HG02884 (cell line): ENCODE measurements around the gene NLGN2.
"Not testable (repeated sequence)": the region's sequence is repeated elsewhere in the genome, so short reads cannot be mapped to it uniquely, and the experiment has no call there.

ENCODE experiments used
- ATAC-seq: cut with Tn5 transposase; IDR thresholded peaks from one replicate; pipeline ENCODE4 v1.9.1; 2021; ENCODE audit warnings: mild to moderate bottlenecking, moderate library complexity; ENCODE audit not compliant: unreplicated experiment

The NLGN2 gene

GRCh38 chr17:7407485-7408251 is at the start of gene NLGN2:
TSS of gene NLGN2 (plus strand) at chr17:7407845. CDS start at chr17:7408256, 411 bp downstream.
- ATAC-seq, result no peak

DNA sequence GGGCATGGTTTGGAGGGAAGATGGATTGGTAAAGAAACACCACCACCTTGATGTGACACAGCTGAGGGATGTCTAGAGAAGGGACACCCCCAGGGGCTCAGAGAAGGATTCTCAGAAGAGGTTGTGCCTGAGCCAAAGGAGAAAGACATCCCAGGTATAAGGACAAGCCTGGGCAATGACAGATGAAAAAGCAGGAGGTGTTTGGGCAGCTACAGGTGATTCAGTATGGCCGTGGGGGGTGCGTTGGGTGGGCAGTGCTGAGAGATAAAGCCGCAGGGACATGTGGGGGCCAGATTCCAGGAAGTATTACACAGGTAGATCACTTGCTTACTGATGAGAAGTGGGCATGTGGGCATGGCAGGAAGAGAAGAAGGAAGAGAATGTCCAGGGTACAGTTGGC is 45.7 kb upstream of the NLGN2 start:
- no peak for ATAC-seq

GRCh38 chr17:7363311-7363710 is 44.3 kb upstream of the NLGN2 start:
- ATAC-seq, result no peak

DNA sequence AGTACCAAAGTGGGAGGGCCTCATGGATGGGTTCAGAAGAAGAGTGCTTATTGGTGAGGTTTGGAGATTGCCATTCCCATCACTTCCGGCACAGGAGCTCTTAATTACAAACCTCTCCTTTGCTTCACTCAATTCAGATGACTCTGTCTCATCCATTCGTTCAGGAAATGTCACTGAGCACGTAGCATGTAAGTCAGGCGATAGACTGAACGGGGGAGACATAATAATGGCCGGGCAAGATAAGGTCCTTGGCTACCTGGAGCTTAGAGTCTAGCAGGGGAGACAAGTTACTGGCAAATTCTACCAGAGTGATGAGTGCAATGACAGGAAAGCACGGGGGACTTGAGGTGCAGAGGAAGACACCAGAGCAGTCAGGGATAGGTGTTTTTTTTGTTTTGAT is 41.7 kb upstream of the NLGN2 start:
- not testable (repeated sequence) for ATAC-seq

DNA sequence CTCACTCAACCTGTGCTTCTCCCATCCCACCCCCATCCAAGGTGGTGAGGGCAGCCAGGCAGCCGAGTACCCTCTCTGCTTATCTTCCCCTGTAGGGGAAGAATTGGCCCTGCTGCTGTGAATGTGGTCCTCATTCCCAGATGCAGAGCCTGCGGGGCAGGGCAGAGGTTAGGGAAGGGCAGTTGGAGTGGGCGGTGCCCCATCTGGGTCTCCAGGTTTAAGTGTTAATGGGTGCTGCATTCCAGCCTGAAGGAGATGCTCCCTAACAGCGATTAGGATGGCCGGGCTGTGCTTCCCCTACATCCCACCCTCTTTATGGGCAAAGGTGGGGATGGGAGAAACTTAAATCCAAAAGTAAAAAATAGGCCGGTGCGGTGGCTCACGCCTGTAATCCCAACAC is 40.6 kb upstream of the NLGN2 start:
- no peak for ATAC-seq

- ATAC-seq, result no peak
Observed at GRCh38 chr17:7367918-7368598, 39.6 kb upstream of the NLGN2 start.

- ATAC-seq, result not testable (repeated sequence)
Observed at GRCh38 chr17:7368599-7368994, 39.0 kb upstream of the NLGN2 start.

GRCh38 chr17:7369825-7370224 is 37.8 kb upstream of the NLGN2 start:
- ATAC-seq, result no peak

DNA sequence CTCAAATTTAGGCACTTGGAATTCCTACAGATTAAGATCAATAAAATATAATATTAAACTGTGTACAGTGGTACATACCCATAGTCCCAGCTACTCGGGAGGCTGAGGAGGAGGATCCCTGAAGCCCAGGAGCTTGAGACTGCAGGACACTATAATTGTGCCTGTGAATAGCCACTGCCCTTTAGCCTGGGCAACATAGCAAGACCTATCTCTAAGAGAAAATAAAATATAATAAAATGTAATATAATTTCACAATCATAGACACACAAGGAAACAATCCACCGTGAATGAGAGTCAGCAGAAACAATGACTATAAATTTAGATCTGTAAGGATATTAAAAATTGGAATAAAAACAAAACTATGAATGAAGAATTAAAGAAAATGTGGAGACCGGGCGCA is 36.8 kb upstream of the NLGN2 start:
- ATAC-seq, result no peak

GRCh38 chr17:7374353-7374752 is 33.3 kb upstream of the NLGN2 start:
- ATAC-seq, result no peak

- no peak for ATAC-seq
Observed at GRCh38 chr17:7379134-7379533, 28.5 kb upstream of the NLGN2 start.

- ATAC-seq, result no peak
Observed at GRCh38 chr17:7380321-7380720, 27.3 kb upstream of the NLGN2 start.

DNA sequence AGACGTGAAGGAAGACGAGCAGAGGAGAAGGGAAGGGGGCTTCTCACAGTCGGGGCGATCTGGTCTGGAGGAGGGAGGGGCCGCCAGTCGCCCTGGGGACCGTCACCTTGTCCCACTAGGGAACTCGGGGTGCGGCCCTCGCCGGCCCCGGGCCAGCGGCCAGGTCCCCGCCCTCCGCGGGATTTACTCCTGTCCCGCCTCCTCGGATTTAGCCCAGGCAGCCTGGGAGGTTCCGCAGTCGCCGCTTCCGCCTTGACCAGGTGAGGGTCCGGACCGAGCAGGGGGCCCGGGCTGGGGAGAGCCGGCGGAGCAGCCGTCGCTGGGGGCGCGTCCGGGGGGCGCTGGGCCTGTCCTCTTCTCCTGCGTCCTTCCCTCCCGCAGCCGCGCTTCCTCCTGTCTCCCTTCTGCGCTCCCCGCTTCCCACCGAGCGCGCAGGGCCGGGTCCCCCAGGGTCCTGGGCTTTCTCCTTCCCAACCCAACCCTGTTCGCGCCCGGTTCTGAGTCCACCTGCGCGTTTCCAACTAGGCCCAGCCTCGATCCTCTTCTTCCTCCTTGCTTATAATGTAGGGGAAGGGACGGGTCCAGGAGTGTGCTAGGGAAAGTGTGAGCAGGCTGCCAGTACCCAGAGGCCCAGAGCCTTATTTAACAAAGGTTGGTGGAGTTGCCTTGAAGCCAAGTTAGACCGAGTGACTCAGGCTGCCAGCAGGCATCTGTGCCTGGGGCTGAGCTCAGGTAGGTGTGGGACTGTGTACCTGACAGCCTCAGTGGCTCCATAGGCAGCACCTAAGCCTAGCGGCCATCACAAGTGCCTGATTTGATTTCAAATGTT is 26.6 kb upstream of the NLGN2 start, which contains the start of gene TNK1:
Gene TNK1, plus strand, starts transcription at position 235 of the 829 bp plus-strand sequence. CDS start 1,838 bp downstream, outside the sequence.
- ATAC-seq, result no peak

DNA sequence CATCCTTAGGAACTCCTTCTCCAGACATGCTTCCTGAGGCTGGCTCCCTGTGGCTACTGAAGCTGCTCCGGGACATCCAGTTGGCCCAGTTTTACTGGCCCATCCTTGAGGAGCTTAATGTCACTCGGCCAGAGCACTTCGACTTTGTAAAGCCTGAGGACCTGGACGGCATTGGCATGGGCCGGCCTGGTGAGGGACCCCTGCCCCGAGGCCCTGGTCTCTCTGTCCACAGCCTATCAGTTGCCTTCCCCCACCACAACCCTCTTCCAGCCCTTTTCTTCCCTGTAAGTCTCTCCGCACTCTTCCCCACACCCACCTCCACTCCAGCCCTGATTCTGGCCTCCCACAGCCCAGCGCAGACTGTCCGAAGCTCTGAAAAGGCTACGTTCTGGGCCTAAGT is 24.7 kb upstream of the NLGN2 start:
- no peak for ATAC-seq

DNA sequence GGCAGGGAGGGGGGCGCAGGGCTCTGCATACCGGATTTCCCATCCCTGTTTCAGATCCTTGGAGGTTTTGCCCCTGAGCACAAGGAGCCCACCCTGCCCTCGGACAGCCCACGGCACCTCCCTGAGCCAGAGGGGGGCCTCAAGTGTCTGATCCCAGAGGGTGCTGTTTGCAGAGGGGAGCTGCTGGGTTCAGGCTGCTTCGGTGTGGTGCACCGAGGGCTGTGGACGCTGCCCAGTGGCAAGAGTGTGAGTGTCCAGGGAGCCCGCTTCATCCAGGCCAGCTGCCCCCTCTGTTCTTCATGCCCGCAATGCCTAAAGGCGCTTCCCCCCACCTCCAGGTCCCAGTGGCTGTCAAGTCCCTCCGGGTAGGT is 24.3 kb upstream of the NLGN2 start:
- ATAC-seq, result no peak

- no peak for ATAC-seq
Observed at GRCh38 chr17:7383742-7384488, 23.7 kb upstream of the NLGN2 start.

DNA sequence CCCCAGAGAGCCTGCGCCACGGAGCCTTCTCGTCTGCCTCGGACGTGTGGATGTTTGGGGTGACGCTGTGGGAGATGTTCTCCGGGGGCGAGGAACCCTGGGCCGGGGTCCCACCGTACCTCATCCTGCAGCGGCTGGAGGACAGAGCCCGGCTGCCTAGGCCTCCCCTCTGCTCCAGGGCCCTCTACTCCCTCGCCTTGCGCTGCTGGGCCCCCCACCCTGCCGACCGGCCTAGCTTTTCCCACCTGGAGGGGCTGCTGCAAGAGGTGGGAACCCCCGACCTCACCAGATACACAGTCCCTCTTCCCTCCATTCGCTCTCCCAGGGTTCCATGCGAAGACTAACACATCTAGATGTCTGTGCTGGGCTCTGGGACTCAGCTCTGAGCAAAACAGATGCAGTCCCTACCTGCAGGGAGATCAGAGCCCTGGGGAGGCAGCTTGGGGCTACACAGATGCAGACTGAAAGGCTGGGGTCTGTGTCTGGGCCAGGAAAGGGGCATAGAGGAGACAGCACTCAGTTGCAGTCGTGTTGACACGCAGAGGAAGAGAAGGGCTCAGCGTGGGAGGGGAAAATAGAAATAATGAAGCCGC is 23.1 kb upstream of the NLGN2 start:
- no peak for ATAC-seq

DNA sequence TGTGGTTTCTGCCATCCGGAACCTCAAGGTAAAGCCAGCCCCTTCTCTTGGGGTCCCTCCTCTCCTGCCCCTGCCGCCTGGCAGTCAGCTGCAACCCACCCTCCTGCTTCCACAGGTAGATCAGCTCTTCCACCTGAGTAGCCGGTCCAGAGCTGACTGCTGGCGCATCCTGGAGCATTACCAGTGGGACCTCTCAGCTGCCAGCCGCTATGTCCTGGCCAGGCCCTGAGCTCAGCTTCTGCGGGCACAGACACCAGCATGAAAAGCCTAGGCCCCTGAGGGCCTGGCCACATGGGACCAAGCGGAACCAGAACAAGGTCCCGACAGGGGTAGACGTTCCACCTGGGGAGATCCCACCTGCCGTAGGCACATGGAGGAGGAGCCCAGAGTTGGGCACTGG is 18.8 kb upstream of the NLGN2 start:
- no peak for ATAC-seq

- no peak for ATAC-seq
Observed at GRCh38 chr17:7389924-7390910, 17.4 kb upstream of the NLGN2 start.
